ENCODE data around the gene FRMPD1.

- TF ChIP-seq CTCF (IDR thresholded peaks at IDR 0.05; ENCODE audit: low read length) (no peak), EZH2phosphoT487 (IDR thresholded peaks at IDR 0.05; ENCODE audit: low read length) (no peak), EZH2 (optimal IDR thresholded peaks at IDR 0.05; ENCODE audit: low read depth, low read length) (no peak)
Observed at GRCh38 chr9:37617161-37617560, 33.6 kb upstream of the FRMPD1 start.
